Lower leg skin (tissue), 4 donors: ENCODE data around the gene TGFA. TPM values are rescaled to one million over a fixed set of nuclear protein-coding genes. Genes with fewer than 3 reads are reported as not detected.

Experiments used
- DNase-seq, 2 donors: peaks; one replicate each; pipeline ENCODE4 v3.0.0-alpha.2; 2019; ENCODE audit warnings: low spot score in 2 of 2
- H3K4me3 ChIP-seq: fragments of 200-600 bp; sonication (generic); 2 replicates; pipeline ENCODE4 v1.5.1; 2017; ENCODE audit warnings: mild to moderate bottlenecking, low read depth; ENCODE audit not compliant: poor library complexity, severe bottlenecking
- CTCF ChIP-seq, 3 donors: fragments of 450-650 bp; IDR thresholded peaks; one replicate each; pipeline ENCODE4 v1.5.1; 2016; ENCODE audit warnings: antibody characterized with exemption in 3 of 3, mild to moderate bottlenecking in 3 of 3, moderate library complexity in 2 of 3
- POLR2A ChIP-seq, 2 donors: fragments of 450-650 bp; IDR thresholded peaks; one replicate each; pipeline ENCODE4 v1.6.1; 2016 to 2017; ENCODE audit warnings: antibody characterized with exemption in 2 of 2, mild to moderate bottlenecking in 1 of 2, moderate library complexity in 1 of 2
- WGBS, 2 donors: methylation state at CpG; one replicate each; pipeline ENCODE4 v1.1.5; 2018; 5-methylcytosine and 5-hydroxymethylcytosine counted together
- intact Hi-C: fragments of 100-400 bp; cut with DNase I; formaldehyde crosslinking; loops from one replicate; pipeline ENCODE4 v1.15.0; 2023; ENCODE audit warnings: low total_unique reads
- total RNA-seq, 4 donors: library from RNA; depleted of rRNA; stranded (reverse); fragments of >200 nt; gene quantifications; one replicate each; pipeline ENCODE4 v1.1.0, GENCODE V29; 2016

The TGFA gene
- total RNA-seq, 4 donors from 2014 or later, result 56.5 to 78.3 (median 65.0) TPM

DNA sequence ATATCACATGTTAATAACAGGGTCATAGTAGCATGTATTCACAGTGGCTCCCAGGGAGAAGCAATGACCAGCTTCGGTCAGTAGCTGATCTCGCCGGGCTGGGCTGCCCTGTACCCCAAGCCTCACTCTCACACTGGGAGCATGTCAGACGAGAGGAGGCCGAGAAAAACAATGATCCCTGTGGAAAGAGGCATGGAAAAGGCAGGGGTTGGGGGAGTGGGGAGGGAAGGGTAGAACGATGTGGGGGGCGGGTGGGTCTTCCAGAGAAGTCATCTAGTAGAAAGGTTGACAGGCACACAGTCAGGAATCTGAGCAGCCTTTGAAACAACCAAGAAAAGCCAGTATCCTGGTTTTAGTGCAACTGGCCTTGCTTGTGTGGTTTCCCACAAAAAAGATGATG lies 25.4 kb downstream of the TGFA start:
- whole genome bisulfite sequencing, 2 donors, result 86% methylated on average over 7 of the region's 7 CpGs
- DNase-seq, result peak in 1 of 2 donors; percentile 68
- H3K4me3 ChIP-seq, result no peak overlapping the region
- TF ChIP-seq POLR2A (IDR thresholded peaks at IDR 0.05) (no peak), CTCF (IDR thresholded peaks at IDR 0.05) (no peak)
- intact Hi-C loops, result no loop called here

DNA sequence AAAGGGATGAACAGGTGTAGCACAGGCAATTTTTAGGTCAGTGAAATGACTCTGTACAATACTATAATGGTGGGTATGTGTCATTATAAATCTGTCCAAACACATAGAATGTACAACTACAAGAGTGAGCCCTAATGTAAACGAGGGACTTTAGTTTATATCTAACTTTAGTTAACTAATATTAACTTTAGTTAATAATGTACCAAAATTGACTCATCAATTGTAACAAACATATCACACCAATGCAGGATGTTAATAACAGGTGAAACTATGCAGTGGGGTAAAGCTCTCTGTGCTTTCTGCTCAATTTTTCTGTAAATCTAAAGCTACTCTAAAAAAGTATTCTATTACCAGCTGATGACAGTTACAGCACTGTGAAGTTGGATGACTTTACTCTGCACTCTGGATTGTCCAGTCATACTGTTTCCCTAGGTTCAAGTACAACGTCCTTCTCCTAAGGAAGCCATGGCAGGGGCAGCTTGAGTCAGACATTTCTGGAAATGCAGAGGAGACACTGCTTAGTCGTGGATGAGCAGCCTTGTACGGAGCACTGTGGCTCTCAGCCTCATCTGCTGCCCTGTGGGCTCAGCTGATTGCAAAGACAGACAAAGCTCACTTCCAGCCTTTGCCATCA lies 26.1 kb downstream of the TGFA start:
- DNase-seq, result peak in 1 of 2 donors; percentile 26
- intact Hi-C loops, result no loop called here
- WGBS, 2 donors, result 63 to 74% methylated on average over 4 of the region's 4 CpGs
- TF ChIP-seq POLR2A (IDR thresholded peaks at IDR 0.05), result no peak
- H3K4me3 ChIP-seq, result no peak overlapping the region

- intact Hi-C loops, result no loop called here
- no peak overlapping the region for H3K4me3 ChIP-seq
- WGBS, 2 donors, result 48 to 60% methylated on average over 3 of the region's 3 CpGs
- no peak for DNase-seq
- TF ChIP-seq CTCF (IDR thresholded peaks at IDR 0.05) (no peak), POLR2A (IDR thresholded peaks at IDR 0.05) (no peak)
Observed at GRCh38 chr2:70526126-70526525, 27.5 kb downstream of the TGFA start.

GRCh38 chr2:70525032-70525431 lies 28.6 kb downstream of the TGFA start:
- no peak overlapping the region for H3K4me3 ChIP-seq
- TF ChIP-seq POLR2A (IDR thresholded peaks at IDR 0.05) (no peak), CTCF (IDR thresholded peaks at IDR 0.05) (no peak)
- intact Hi-C loops, result no loop called here
- 42 to 77% methylated on average over 1 of the region's 1 CpG for WGBS, 2 donors
- peak in 1 of 2 donors; percentile 72 for DNase-seq

- 44 to 54% methylated on average over 8 to 13 of the region's 14 CpGs for WGBS, 2 donors
- no peak overlapping the region for H3K4me3 ChIP-seq
- DNase-seq, result peak; percentile 64 to 87
- TF ChIP-seq CTCF (IDR thresholded peaks at IDR 0.05) (no peak), POLR2A (IDR thresholded peaks at IDR 0.05) (no peak)
- intact Hi-C loops, result no loop called here
Observed at GRCh38 chr2:70523996-70524965, 29.3 kb downstream of the TGFA start.

DNA sequence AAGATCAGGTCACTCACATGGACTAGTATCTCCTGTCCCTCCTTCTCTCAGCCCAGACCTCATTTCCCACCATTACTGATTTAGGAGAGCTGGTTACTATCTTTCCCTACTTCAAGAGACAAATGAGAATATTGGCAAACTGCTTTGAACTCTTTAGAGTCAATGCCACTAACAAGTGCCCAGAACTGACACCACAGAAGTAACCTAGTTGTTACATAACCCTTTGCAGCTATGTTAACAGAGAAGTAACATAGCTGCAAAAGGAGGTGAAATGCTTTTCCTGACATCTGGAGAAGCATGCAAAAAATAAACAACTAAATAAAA lies 30.0 kb downstream of the TGFA start:
- intact Hi-C loops, result no loop called here
- TF ChIP-seq POLR2A (IDR thresholded peaks at IDR 0.05), result no peak
- no peak for TF ChIP-seq CTCF (IDR thresholded peaks at IDR 0.05)
- no peak overlapping the region for H3K4me3 ChIP-seq
- no peak for DNase-seq
